Measurements from ENCODE around the gene ZNF764.

DNA sequence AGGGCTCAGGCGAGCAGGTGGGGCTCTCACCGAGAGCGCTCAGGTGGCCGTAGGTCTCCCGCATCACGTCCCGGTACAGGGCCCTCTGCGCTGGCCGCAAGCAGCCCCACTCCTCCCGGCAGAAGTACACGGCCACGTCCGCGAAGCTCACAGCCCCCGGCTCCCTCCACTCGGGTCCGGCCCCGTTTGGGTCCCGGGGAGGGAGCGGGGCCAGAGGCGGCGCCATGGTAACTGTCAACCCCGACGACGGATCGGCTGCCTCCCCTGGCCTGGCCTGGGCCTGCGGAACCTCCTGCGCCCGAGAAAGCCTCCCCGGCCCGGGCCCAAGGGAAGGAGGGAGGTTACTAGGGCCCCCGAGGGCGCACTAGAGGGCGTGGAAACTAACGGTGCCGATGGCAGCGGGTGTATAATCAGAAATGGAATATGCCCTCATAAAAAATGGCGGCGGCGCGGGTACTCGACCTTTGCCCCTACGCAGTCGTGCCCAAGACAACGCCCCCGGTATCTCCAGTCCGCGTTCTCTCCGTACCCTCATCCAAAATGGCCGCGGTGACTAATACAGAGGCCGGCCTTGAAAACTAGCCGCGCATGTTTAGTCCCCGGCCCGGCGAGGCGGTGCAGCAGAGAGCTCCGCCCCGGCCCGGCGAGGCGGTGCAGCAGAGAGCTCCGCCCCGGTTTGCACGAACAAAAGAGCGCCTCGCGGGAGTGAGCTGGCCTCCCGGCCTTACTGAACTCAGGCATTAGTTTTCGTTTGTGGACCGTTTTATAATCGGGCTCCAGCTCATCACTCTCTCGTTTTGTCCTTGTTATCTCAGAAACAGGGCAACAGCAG lies at the start of gene ZNF764:
- TF ChIP-seq, protein P1, sequence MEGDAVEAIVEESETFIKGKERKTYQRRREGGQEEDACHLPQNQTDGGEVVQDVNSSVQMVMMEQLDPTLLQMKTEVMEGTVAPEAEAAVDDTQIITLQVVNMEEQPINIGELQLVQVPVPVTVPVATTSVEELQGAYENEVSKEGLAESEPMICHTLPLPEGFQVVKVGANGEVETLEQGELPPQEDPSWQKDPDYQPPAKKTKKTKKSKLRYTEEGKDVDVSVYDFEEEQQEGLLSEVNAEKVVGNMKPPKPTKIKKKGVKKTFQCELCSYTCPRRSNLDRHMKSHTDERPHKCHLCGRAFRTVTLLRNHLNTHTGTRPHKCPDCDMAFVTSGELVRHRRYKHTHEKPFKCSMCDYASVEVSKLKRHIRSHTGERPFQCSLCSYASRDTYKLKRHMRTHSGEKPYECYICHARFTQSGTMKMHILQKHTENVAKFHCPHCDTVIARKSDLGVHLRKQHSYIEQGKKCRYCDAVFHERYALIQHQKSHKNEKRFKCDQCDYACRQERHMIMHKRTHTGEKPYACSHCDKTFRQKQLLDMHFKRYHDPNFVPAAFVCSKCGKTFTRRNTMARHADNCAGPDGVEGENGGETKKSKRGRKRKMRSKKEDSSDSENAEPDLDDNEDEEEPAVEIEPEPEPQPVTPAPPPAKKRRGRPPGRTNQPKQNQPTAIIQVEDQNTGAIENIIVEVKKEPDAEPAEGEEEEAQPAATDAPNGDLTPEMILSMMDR (IDR thresholded peaks at IDR 0.05): peak in 1 of 3 experiments; percentile 13
- no peak for TF ChIP-seq EP300 (IDR thresholded peaks at IDR 0.05)

Data from esophagus muscularis mucosa (tissue), 3 donors.